Endothelial cell of umbilical vein (primary cell): ENCODE results near the gene SIRT4.

ENCODE experiments used
- CTCF ChIP-seq, 2 donors: IDR thresholded peaks; 1 replicate in 1 of 2; 2 replicates in 1 of 2; pipeline ENCODE4 v1.5.1; 2011; ENCODE audit warnings: low read length in 2 of 2, mild to moderate bottlenecking in 2 of 2, moderate library complexity in 2 of 2, control low read depth in 1 of 2, inconsistent platforms in 1 of 2, low read depth in 1 of 2; ENCODE audit not compliant: insufficient read depth in 1 of 2; ENCODE audit errors: extremely low read depth in 1 of 2
- GATA2 ChIP-seq: IDR thresholded peaks from 2 replicates; pipeline ENCODE4 v1.7.0; 2011; ENCODE audit warnings: low read depth, mild to moderate bottlenecking, moderate library complexity, mixed read lengths, low read length; ENCODE audit not compliant: insufficient read length, insufficient read depth
- JUN ChIP-seq: IDR thresholded peaks from 2 replicates; pipeline ENCODE4 v1.6.1; 2011; ENCODE audit warnings: borderline replicate concordance, low read depth; ENCODE audit not compliant: insufficient read length, insufficient read depth
- MYC ChIP-seq: IDR thresholded peaks from one replicate; pipeline ENCODE4 v1.6.1; 2011; ENCODE audit warnings: mild to moderate bottlenecking, low read depth, low read length
- POLR2A ChIP-seq: IDR thresholded peaks from 2 replicates; pipeline ENCODE4 v1.6.1; 2012; ENCODE audit warnings: low read depth, mild to moderate bottlenecking, control low read depth, low read length
- POLR2AphosphoS5 ChIP-seq: IDR thresholded peaks from 2 replicates; pipeline ENCODE4 v1.6.1; 2012; ENCODE audit warnings: low read depth, mild to moderate bottlenecking, control low read depth, low read length, moderate library complexity; ENCODE audit not compliant: insufficient read depth

GRCh38 chr12:120337730-120338129 is 35.6 kb downstream of the SIRT4 start:
- no peak for TF ChIP-seq POLR2A
- no peak for TF ChIP-seq CTCF (IDR thresholded peaks at IDR 0.05; ENCODE audit: extremely low read depth in 1 of 2, insufficient read depth in 1 of 2, low read depth in 1 of 2, low read length in 2 of 2)
- no peak for TF ChIP-seq JUN
- TF ChIP-seq POLR2AphosphoS5: no peak
- no peak for TF ChIP-seq GATA2
- TF ChIP-seq MYC: no peak
